ENCODE data around the gene VWDE.

- no peak for TF ChIP-seq EZH2 (IDR thresholded peaks at IDR 0.05; ENCODE audit: insufficient read depth, poor library complexity, severe bottlenecking)
- no peak for TF ChIP-seq EZH2phosphoT487 (IDR thresholded peaks at IDR 0.05; ENCODE audit: insufficient read depth, low read depth)
Measured at GRCh38 chr7:12397671-12398070, 6.0 kb downstream of the VWDE start.

Measured in GM23248 (cell line).